ACC112 (cell line): Measurements from ENCODE around the gene EPHB3.

Experiments used
- H2AFZ ChIP-seq: fragments of 200-600 bp; sonication (generic); one replicate; pipeline ENCODE4 v1.6.0; 2017; ENCODE audit warnings: antibody characterized with exemption, low read length; ENCODE audit not compliant: unreplicated experiment
- H3K27ac ChIP-seq: fragments of 200-600 bp; sonication (generic); 2 replicates; pipeline ENCODE4 v1.5.1; 2014; ENCODE audit warnings: low read depth, mild to moderate bottlenecking, antibody characterized with exemption, low read length, moderate library complexity
- H3K27me3 ChIP-seq: fragments of 200-600 bp; sonication (generic); 2 replicates; pipeline ENCODE4 v1.6.1; 2014; ENCODE audit warnings: mild to moderate bottlenecking, antibody characterized with exemption, low read length, moderate library complexity, mixed read lengths; ENCODE audit not compliant: insufficient read depth
- H3K36me3 ChIP-seq: fragments of 200-600 bp; sonication (generic); 2 replicates; pipeline ENCODE4 v1.6.1; 2016; ENCODE audit warnings: mild to moderate bottlenecking, antibody characterized with exemption, low read length, moderate library complexity, mixed read lengths; ENCODE audit not compliant: insufficient read depth
- H3K4me1 ChIP-seq: fragments of 200-600 bp; sonication (generic); one replicate; pipeline ENCODE4 v1.6.1; 2016; ENCODE audit warnings: low read length, mixed read lengths; ENCODE audit not compliant: insufficient read depth, unreplicated experiment, control insufficient read depth
- H3K4me3 ChIP-seq: fragments of 200-600 bp; sonication (generic); 2 replicates; pipeline ENCODE4 v1.5.1; 2014; ENCODE audit warnings: mild to moderate bottlenecking, low read depth, low read length
- H3K79me2 ChIP-seq: fragments of 200-600 bp; sonication (generic); one replicate; pipeline ENCODE4 v1.6.0; 2016; ENCODE audit warnings: low read length; ENCODE audit not compliant: control insufficient read depth, unreplicated experiment, insufficient read depth

EPHB3 gene

GRCh38 chr3:184544513-184544861 is 17.1 kb upstream of the EPHB3 start:
- no peak overlapping the region for H2AFZ ChIP-seq
- H3K27me3 ChIP-seq: peaks cover 49% of the 10 kb centered on the region
- no peak overlapping the region for H3K27ac ChIP-seq
- H3K36me3 ChIP-seq: no peaks in the 10 kb centered on the region
- no peaks in the 10 kb centered on the region for H3K79me2 ChIP-seq
- H3K4me1 ChIP-seq: no peaks in the 10 kb centered on the region
- H3K4me3 ChIP-seq: no peak overlapping the region

GRCh38 chr3:184545769-184546168 is 15.8 kb upstream of the EPHB3 start:
- Histone ChIP-seq H3K27ac (no peak overlapping the region), H3K4me1 (no peaks in the 10 kb centered on the region), H2AFZ (no peak overlapping the region), H3K27me3 (peaks cover 52% of the 10 kb centered on the region), H3K4me3 (no peak overlapping the region), H3K79me2 (no peaks in the 10 kb centered on the region), H3K36me3 (no peaks in the 10 kb centered on the region)

GRCh38 chr3:184546252-184546651 is 15.3 kb upstream of the EPHB3 start:
- H3K4me1 ChIP-seq: no peaks in the 10 kb centered on the region
- H3K4me3 ChIP-seq: no peak overlapping the region
- peaks cover 52% of the 10 kb centered on the region for H3K27me3 ChIP-seq
- H2AFZ ChIP-seq: no peak overlapping the region
- no peaks in the 10 kb centered on the region for H3K79me2 ChIP-seq
- no peak overlapping the region for H3K27ac ChIP-seq
- no peaks in the 10 kb centered on the region for H3K36me3 ChIP-seq

GRCh38 chr3:184549796-184550577 is 11.6 kb upstream of the EPHB3 start:
- H3K79me2 ChIP-seq: no peaks in the 10 kb centered on the region
- H3K27me3 ChIP-seq: peaks cover 45% of the 10 kb centered on the region
- no peak overlapping the region for H3K27ac ChIP-seq
- no peaks in the 10 kb centered on the region for H3K36me3 ChIP-seq
- no peak overlapping the region for H3K4me3 ChIP-seq
- no peaks in the 10 kb centered on the region for H3K4me1 ChIP-seq
- H2AFZ ChIP-seq: no peak overlapping the region

GRCh38 chr3:184551103-184551502 is 10.5 kb upstream of the EPHB3 start:
- Histone ChIP-seq H2AFZ (no peak overlapping the region), H3K27ac (no peak overlapping the region), H3K4me1 (no peaks in the 10 kb centered on the region), H3K36me3 (no peaks in the 10 kb centered on the region), H3K4me3 (no peak overlapping the region), H3K27me3 (peaks cover 40% of the 10 kb centered on the region), H3K79me2 (no peaks in the 10 kb centered on the region)

GRCh38 chr3:184551614-184552256 is 9.8 kb upstream of the EPHB3 start:
- Histone ChIP-seq H3K27ac (no peak overlapping the region), H3K4me3 (no peak overlapping the region), H3K36me3 (no peaks in the 10 kb centered on the region), H2AFZ (no peak overlapping the region), H3K4me1 (no peaks in the 10 kb centered on the region), H3K27me3 (peaks cover 46% of the 10 kb centered on the region), H3K79me2 (no peaks in the 10 kb centered on the region)

GRCh38 chr3:184552296-184552695 is 9.3 kb upstream of the EPHB3 start:
- no peaks in the 10 kb centered on the region for H3K4me1 ChIP-seq
- no peak overlapping the region for H2AFZ ChIP-seq
- no peaks in the 10 kb centered on the region for H3K79me2 ChIP-seq
- H3K27me3 ChIP-seq: peaks cover 50% of the 10 kb centered on the region
- H3K27ac ChIP-seq: no peak overlapping the region
- H3K4me3 ChIP-seq: no peak overlapping the region
- no peaks in the 10 kb centered on the region for H3K36me3 ChIP-seq

GRCh38 chr3:184552863-184553262 is 8.7 kb upstream of the EPHB3 start:
- Histone ChIP-seq H3K4me1 (no peaks in the 10 kb centered on the region), H3K27me3 (peaks cover 56% of the 10 kb centered on the region)

GRCh38 chr3:184553385-184553784 is 8.2 kb upstream of the EPHB3 start:
- no peaks in the 10 kb centered on the region for H3K79me2 ChIP-seq
- H3K27me3 ChIP-seq: peaks cover 59% of the 10 kb centered on the region
- H2AFZ ChIP-seq: no peak overlapping the region
- H3K4me3 ChIP-seq: no peak overlapping the region
- no peaks in the 10 kb centered on the region for H3K36me3 ChIP-seq
- no peak overlapping the region for H3K27ac ChIP-seq
- H3K4me1 ChIP-seq: no peaks in the 10 kb centered on the region

More at GRCh38 chr3:184552863-184553262, 8.7 kb upstream of the EPHB3 start:
- H3K4me3 ChIP-seq: no peak overlapping the region
- no peaks in the 10 kb centered on the region for H3K79me2 ChIP-seq
- no peak overlapping the region for H2AFZ ChIP-seq
- H3K36me3 ChIP-seq: no peaks in the 10 kb centered on the region
- no peak overlapping the region for H3K27ac ChIP-seq

- H3K4me3 ChIP-seq: no peak overlapping the region
- H3K4me1 ChIP-seq: no peaks in the 10 kb centered on the region
- H3K27me3 ChIP-seq: peaks cover 65% of the 10 kb centered on the region
- H3K79me2 ChIP-seq: no peaks in the 10 kb centered on the region
- no peaks in the 10 kb centered on the region for H3K36me3 ChIP-seq
- H3K27ac ChIP-seq: no peak overlapping the region
- H2AFZ ChIP-seq: no peak overlapping the region
These were observed 7.1 kb upstream of the EPHB3 start for GRCh38 chr3:184554461-184554860.
